Measurements from ENCODE around the gene ZAR1L.

Gene ZAR1L

DNA sequence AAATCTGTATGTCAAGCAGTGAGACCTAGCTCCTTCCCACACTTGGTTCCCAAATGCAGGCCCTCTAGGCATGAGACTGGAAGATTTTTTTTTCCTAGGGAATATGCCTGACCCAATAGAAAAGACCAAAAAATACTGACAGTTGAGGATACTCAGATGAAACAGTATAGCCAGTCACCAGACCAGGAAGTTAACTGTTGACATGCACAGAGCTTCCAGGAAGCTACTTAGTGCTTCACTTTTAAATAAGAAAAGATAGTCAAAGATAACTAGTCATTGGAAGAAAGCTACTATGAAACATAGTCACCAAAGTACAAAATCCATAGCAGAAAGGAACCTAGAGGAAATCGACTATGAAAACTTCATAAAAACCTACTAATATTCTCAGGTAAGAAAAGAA is 32.5 kb upstream of the ZAR1L start:
- Histone ChIP-seq H3K9ac (ENCODE audit: low read depth, low read length) (no peak overlapping the region), H3K4me3 (ENCODE audit: low read depth in 1 of 2, low read length in 2 of 2) (no peak overlapping the region), H3K27ac (ENCODE audit: low read length) (peak overlapping the region; percentile 31; the same call in 1 of the 2 replicates), H3K4me2 (ENCODE audit: insufficient read depth, low read length) (no peak overlapping the region), H3K9me3 (ENCODE audit: insufficient read depth, low read length, severe bottlenecking) (no peaks in the 10 kb centered on the region), H3K36me3 (ENCODE audit: insufficient read depth, low read length) (peaks cover 68% of the 10 kb centered on the region), H3K4me1 (ENCODE audit: insufficient read depth, low read length) (no peaks in the 10 kb centered on the region), H3K27me3 (ENCODE audit: insufficient read depth, low read length, poor library complexity) (no peaks in the 10 kb centered on the region), H4K20me1 (ENCODE audit: insufficient read depth, low read length) (no peaks in the 10 kb centered on the region), H3K79me2 (ENCODE audit: insufficient read depth, low read length) (peaks cover 2% of the 10 kb centered on the region; the same call in 1 of the 2 replicates), H2AFZ (ENCODE audit: low read depth, low read length) (no peak overlapping the region)
- TF ChIP-seq EZH2 (IDR thresholded peaks at IDR 0.05; ENCODE audit: borderline replicate concordance, low read depth, low read length, severe bottlenecking), result no peak
- TF ChIP-seq, protein P1, sequence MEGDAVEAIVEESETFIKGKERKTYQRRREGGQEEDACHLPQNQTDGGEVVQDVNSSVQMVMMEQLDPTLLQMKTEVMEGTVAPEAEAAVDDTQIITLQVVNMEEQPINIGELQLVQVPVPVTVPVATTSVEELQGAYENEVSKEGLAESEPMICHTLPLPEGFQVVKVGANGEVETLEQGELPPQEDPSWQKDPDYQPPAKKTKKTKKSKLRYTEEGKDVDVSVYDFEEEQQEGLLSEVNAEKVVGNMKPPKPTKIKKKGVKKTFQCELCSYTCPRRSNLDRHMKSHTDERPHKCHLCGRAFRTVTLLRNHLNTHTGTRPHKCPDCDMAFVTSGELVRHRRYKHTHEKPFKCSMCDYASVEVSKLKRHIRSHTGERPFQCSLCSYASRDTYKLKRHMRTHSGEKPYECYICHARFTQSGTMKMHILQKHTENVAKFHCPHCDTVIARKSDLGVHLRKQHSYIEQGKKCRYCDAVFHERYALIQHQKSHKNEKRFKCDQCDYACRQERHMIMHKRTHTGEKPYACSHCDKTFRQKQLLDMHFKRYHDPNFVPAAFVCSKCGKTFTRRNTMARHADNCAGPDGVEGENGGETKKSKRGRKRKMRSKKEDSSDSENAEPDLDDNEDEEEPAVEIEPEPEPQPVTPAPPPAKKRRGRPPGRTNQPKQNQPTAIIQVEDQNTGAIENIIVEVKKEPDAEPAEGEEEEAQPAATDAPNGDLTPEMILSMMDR (IDR thresholded peaks at IDR 0.05; ENCODE audit: borderline replicate concordance, extremely low read depth, low read length, poor library complexity, severe bottlenecking), result no peak
- ATAC-seq (ENCODE audit: insufficient read depth, low read depth), result no peak
- DNase-seq, result no peak

DNA sequence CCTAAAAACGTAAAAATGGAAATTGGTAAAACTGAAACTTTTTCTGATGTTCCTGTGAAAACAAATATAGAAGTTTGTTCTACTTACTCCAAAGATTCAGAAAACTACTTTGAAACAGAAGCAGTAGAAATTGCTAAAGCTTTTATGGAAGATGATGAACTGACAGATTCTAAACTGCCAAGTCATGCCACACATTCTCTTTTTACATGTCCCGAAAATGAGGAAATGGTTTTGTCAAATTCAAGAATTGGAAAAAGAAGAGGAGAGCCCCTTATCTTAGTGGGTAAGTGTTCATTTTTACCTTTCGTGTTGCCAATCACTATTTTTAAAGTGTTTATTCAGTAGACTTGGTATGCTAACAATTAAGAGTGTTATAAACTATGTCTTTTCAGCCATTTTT is 25.8 kb upstream of the ZAR1L start:
- H3K4me2 ChIP-seq (ENCODE audit: insufficient read depth, low read length), result no peak overlapping the region

DNA sequence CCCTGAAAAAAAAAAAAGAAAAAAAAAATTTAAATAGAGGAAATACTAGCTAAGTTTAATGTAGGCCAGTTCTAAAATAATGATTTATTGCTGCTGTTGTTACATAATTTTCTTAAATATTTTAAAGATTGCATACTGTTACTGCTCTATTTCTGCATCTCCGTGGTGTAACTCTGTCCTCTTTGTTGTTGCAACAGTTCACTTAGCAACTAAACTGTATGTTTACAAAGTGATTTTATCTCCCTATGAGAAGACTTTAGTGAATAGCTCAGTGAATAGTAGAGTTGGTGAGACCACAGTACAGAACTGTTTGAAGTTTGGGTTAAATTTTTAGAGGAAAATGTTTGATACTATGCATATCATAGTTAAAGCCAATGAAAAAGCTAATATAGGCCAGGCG is 19.5 kb upstream of the ZAR1L start:
- Histone ChIP-seq H3K9me3 (ENCODE audit: insufficient read depth, low read length, severe bottlenecking) (no peaks in the 10 kb centered on the region), H3K4me1 (ENCODE audit: insufficient read depth, low read length) (no peaks in the 10 kb centered on the region), H2AFZ (ENCODE audit: low read depth, low read length) (no peak overlapping the region), H3K4me3 (ENCODE audit: low read depth in 1 of 2, low read length in 2 of 2) (no peak overlapping the region), H3K79me2 (ENCODE audit: insufficient read depth, low read length) (peaks cover 7% of the 10 kb centered on the region; the same call in 1 of the 2 replicates), H3K27ac (ENCODE audit: low read length) (no peak overlapping the region), H3K36me3 (ENCODE audit: insufficient read depth, low read length) (peaks cover 74% of the 10 kb centered on the region), H3K27me3 (ENCODE audit: insufficient read depth, low read length, poor library complexity) (no peaks in the 10 kb centered on the region), H3K4me2 (ENCODE audit: insufficient read depth, low read length) (no peak overlapping the region), H4K20me1 (ENCODE audit: insufficient read depth, low read length) (no peaks in the 10 kb centered on the region), H3K9ac (ENCODE audit: low read depth, low read length) (no peak overlapping the region)
- DNase-seq (no peak), ATAC-seq (ENCODE audit: insufficient read depth, low read depth) (no peak)
- TF ChIP-seq, protein P1 (IDR thresholded peaks at IDR 0.05; ENCODE audit: borderline replicate concordance, extremely low read depth, low read length, poor library complexity, severe bottlenecking), result no peak
- TF ChIP-seq EZH2 (IDR thresholded peaks at IDR 0.05; ENCODE audit: borderline replicate concordance, low read depth, low read length, severe bottlenecking), result no peak

More for the DNA sequence above, 25.8 kb upstream of the ZAR1L start:
- peaks cover 35% of the 10 kb centered on the region for H3K36me3 ChIP-seq (ENCODE audit: insufficient read depth, low read length)
- no peak overlapping the region for H3K9ac ChIP-seq (ENCODE audit: low read depth, low read length)
- H3K79me2 ChIP-seq (ENCODE audit: insufficient read depth, low read length), result peaks cover 2% of the 10 kb centered on the region; the same call in 1 of the 2 replicates
- DNase-seq (no peak), ATAC-seq (ENCODE audit: insufficient read depth, low read depth) (no peak)
- TF ChIP-seq, protein P1 (IDR thresholded peaks at IDR 0.05; ENCODE audit: borderline replicate concordance, extremely low read depth, low read length, poor library complexity, severe bottlenecking), result no peak
- no peak for TF ChIP-seq EZH2 (IDR thresholded peaks at IDR 0.05; ENCODE audit: borderline replicate concordance, low read depth, low read length, severe bottlenecking)
- no peaks in the 10 kb centered on the region for H4K20me1 ChIP-seq (ENCODE audit: insufficient read depth, low read length)
- H3K4me3 ChIP-seq (ENCODE audit: low read depth in 1 of 2, low read length in 2 of 2), result no peak overlapping the region
- no peaks in the 10 kb centered on the region for H3K9me3 ChIP-seq (ENCODE audit: insufficient read depth, low read length, severe bottlenecking)
- no peaks in the 10 kb centered on the region for H3K27me3 ChIP-seq (ENCODE audit: insufficient read depth, low read length, poor library complexity)
- H3K4me1 ChIP-seq (ENCODE audit: insufficient read depth, low read length), result no peaks in the 10 kb centered on the region
- H2AFZ ChIP-seq (ENCODE audit: low read depth, low read length), result no peak overlapping the region
- no peak overlapping the region for H3K27ac ChIP-seq (ENCODE audit: low read length)

DNA sequence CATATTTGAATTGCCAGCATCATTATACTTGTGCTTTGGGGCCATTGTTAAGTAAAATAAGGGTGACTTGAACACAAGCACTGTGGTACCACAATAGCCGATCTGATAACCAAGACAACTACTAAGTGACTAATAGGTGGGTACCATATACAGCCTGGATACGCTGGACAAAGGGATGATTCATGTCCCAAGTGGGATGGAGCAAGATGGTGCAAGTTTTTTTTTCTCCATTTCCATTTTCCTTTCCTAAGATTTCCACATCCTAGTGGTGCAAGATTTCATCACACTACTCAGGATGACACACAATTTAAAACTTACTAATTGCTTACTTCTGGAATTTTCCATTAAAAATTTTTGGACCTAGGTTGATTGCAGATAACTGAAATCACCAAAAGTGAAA is 15.3 kb upstream of the ZAR1L start:
- Histone ChIP-seq H3K27me3 (ENCODE audit: insufficient read depth, low read length, poor library complexity) (no peaks in the 10 kb centered on the region), H3K4me3 (ENCODE audit: low read depth in 1 of 2, low read length in 2 of 2) (no peak overlapping the region), H4K20me1 (ENCODE audit: insufficient read depth, low read length) (no peaks in the 10 kb centered on the region), H3K4me1 (ENCODE audit: insufficient read depth, low read length) (no peaks in the 10 kb centered on the region), H3K27ac (ENCODE audit: low read length) (no peak overlapping the region), H3K79me2 (ENCODE audit: insufficient read depth, low read length) (peaks cover 9% of the 10 kb centered on the region; the same call in 1 of the 2 replicates), H3K4me2 (ENCODE audit: insufficient read depth, low read length) (no peak overlapping the region), H3K36me3 (ENCODE audit: insufficient read depth, low read length) (peaks cover 77% of the 10 kb centered on the region), H3K9me3 (ENCODE audit: insufficient read depth, low read length, severe bottlenecking) (no peaks in the 10 kb centered on the region), H3K9ac (ENCODE audit: low read depth, low read length) (no peak overlapping the region), H2AFZ (ENCODE audit: low read depth, low read length) (no peak overlapping the region)
- TF ChIP-seq EZH2 (IDR thresholded peaks at IDR 0.05; ENCODE audit: borderline replicate concordance, low read depth, low read length, severe bottlenecking), result no peak
- TF ChIP-seq, protein P1 (IDR thresholded peaks at IDR 0.05; ENCODE audit: borderline replicate concordance, extremely low read depth, low read length, poor library complexity, severe bottlenecking), result no peak
- ATAC-seq (ENCODE audit: insufficient read depth, low read depth) (no peak), DNase-seq (no peak)

All from DND-41 (cell line).